Peyer's patch (tissue), 4 donors: ENCODE measurements around the gene ACOT6. TPM values are rescaled to one million over a fixed set of nuclear protein-coding genes. Genes with fewer than 3 reads are reported as not detected.
A peak's percentile ranks its signal among the peaks of the same experiment; 100 is the strongest.

Experiments used
- DNase-seq, 3 donors: peaks; one replicate each; pipeline ENCODE4 v3.0.0-alpha.2; 2017 to 2019
- H3K27ac ChIP-seq, 4 donors: fragments of 200-600 bp; sonication (generic); one replicate each; pipeline ENCODE4 v1.5.1; 2016 to 2019
- H3K27me3 ChIP-seq, 2 donors: fragments of 200-600 bp; sonication (generic); one replicate each; pipeline ENCODE4 v1.5.1; 2019
- H3K36me3 ChIP-seq, 3 donors: fragments of 200-600 bp; sonication (generic); one replicate each; pipeline ENCODE4 v1.5.1; 2016 to 2019
- H3K4me1 ChIP-seq, 4 donors: fragments of 200-600 bp; sonication (generic); one replicate each; pipeline ENCODE4 v1.5.1; 2016 to 2019
- H3K4me3 ChIP-seq, 4 donors: fragments of 200-600 bp; sonication (generic); 1 replicate in 3 of 4; 2 replicates in 1 of 4; pipeline ENCODE4 v1.5.1; 2016 to 2019; ENCODE audit warnings: mild to moderate bottlenecking in 1 of 4
- H3K9me3 ChIP-seq, 4 donors: fragments of 200-600 bp; sonication (generic); one replicate each; pipeline ENCODE4 v1.5.1; 2016 to 2019; ENCODE audit warnings: mild to moderate bottlenecking in 1 of 4
- POLR2A ChIP-seq, 2 donors: fragments of 450-650 bp; IDR thresholded peaks; one replicate each; pipeline ENCODE4 v1.5.1; 2017; ENCODE audit warnings: antibody characterized with exemption in 2 of 2, mild to moderate bottlenecking in 2 of 2, moderate library complexity in 2 of 2
- total RNA-seq, 4 donors: library from RNA; depleted of rRNA; stranded (reverse); fragments of >200 nt; gene quantifications; one replicate each; pipeline ENCODE4 v1.1.0, GENCODE V29; 2016
- TF ChIP-seq, protein P1 (sequence below), 6 experiments: fragments of 450-650 bp in 4 of 6; fragments of 200-600 bp in 2 of 6; sonication (generic) in 1 of 6; IDR thresholded peaks; one replicate each; pipeline ENCODE4 v1.5.1; 2017 to 2019; ENCODE audit warnings: antibody characterized with exemption in 6 of 6, mild to moderate bottlenecking in 3 of 6, moderate library complexity in 1 of 6

Gene ACOT6
- total RNA-seq, 4 donors from 2014 or later: not detected

DNA sequence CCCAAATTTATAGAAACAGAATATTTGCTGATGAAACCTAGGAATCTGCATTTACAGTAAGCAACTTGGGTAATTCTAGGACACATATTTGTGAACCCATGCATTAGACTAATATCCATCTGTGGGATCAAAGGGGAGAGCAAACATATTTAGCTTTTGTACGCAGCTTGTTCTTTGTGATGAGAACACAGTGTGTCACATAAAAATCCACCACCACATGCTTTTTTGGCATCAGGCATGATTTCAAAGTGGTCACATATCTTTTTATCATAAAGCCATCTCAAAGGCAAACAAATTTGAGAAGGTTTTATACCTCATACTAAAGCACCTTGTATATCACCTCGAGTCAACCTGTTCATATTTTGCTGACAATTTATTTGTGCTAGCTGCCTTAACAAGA is 48.2 kb downstream of the ACOT6 start:
- Histone ChIP-seq H3K27ac (no peak overlapping the region), H3K4me1 (no peaks in the 10 kb centered on the region), H3K27me3 (no peaks in the 10 kb centered on the region), H3K36me3 (no peaks in the 10 kb centered on the region), H3K4me3 (no peak overlapping the region), H3K9me3 (no peaks in the 10 kb centered on the region)
- no peak for DNase-seq
- no peak for TF ChIP-seq POLR2A (IDR thresholded peaks at IDR 0.05)
- TF ChIP-seq, protein P1, sequence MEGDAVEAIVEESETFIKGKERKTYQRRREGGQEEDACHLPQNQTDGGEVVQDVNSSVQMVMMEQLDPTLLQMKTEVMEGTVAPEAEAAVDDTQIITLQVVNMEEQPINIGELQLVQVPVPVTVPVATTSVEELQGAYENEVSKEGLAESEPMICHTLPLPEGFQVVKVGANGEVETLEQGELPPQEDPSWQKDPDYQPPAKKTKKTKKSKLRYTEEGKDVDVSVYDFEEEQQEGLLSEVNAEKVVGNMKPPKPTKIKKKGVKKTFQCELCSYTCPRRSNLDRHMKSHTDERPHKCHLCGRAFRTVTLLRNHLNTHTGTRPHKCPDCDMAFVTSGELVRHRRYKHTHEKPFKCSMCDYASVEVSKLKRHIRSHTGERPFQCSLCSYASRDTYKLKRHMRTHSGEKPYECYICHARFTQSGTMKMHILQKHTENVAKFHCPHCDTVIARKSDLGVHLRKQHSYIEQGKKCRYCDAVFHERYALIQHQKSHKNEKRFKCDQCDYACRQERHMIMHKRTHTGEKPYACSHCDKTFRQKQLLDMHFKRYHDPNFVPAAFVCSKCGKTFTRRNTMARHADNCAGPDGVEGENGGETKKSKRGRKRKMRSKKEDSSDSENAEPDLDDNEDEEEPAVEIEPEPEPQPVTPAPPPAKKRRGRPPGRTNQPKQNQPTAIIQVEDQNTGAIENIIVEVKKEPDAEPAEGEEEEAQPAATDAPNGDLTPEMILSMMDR (IDR thresholded peaks at IDR 0.05): no peak

DNA sequence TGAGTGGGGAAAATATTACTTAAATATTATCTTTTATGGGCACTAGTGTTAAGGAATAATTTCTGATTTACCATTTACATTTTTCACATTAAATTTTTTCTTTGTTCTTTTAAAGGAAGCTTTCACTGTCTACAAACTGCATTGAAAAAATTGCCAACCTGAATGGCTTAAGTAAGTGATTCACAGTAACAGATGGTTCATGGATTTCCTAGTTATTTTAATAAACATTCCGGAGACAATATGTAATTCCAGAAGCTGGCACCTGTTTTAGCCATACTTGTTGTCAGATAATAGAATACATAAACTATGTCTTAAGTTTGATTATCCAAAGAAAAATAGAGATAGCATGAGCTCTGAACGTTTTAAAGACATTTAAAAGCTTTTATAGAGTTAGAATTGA is 49.6 kb downstream of the ACOT6 start:
- Histone ChIP-seq H3K4me3 (no peak overlapping the region), H3K27ac (no peak overlapping the region), H3K36me3 (no peaks in the 10 kb centered on the region), H3K9me3 (no peaks in the 10 kb centered on the region), H3K27me3 (no peaks in the 10 kb centered on the region), H3K4me1 (no peaks in the 10 kb centered on the region)
- TF ChIP-seq POLR2A (IDR thresholded peaks at IDR 0.05): no peak
- TF ChIP-seq, protein P1 (IDR thresholded peaks at IDR 0.05): no peak
- DNase-seq: no peak

DNA sequence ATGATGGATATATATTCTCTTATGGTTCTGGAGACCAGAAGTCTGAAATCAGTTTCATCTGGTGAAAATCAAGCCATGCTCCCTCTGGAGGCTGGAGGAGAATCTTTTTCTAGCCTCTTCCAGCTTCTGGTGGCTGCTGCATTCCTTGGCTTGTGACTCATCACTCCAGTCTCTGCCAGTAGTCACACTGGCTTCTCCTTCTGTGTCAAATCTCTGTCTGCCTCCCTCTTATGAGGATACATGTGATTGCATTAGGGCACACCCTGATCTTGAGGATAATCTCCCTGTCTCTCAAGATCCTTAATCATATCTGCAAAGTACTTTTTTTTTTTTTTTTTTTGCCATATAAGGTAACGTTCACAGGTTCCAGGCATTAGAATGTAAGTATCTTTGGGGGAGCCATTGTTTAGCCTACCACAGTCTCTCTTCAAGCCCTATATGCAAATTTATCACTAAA is 50.2 kb downstream of the ACOT6 start:
- Histone ChIP-seq H3K9me3 (no peaks in the 10 kb centered on the region), H3K4me1 (no peaks in the 10 kb centered on the region), H3K36me3 (no peaks in the 10 kb centered on the region), H3K27me3 (no peaks in the 10 kb centered on the region), H3K4me3 (no peak overlapping the region), H3K27ac (no peak overlapping the region)
- TF ChIP-seq, protein P1 (IDR thresholded peaks at IDR 0.05): peak in 4 of 6 experiments; percentile 10 to 34 (median 27)
- TF ChIP-seq POLR2A (IDR thresholded peaks at IDR 0.05): no peak
- no peak for DNase-seq

DNA sequence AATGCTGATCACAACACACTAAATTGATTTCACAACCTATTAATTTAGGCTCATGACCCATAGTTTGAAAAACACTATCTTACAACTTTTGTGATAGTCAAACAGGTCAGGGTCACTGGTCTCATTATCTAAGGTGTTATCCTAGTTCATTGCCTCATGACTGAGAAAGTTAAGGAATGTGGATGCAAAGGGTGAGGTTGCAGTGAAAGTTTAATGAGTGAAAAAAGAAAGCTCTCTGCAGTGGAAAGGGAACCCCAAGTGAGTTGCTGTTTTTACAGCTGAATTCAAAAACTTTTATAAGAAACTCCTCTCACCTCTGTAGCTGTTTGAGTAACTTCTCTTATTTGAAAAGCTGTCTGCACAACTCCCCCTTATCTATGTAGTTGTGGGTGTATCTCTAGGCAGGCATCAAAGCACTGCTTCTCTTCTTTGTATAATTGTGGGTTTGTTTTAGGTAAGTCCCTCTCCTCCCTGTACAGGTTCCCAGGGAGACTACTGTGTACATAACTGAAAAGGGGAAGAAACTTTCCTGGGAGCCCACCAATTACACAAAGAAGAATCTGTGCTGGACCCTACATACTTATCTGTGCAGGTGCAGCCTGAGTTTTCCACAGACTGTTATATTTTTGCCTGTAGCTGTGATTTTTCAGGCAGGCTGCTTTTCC is 51.4 kb downstream of the ACOT6 start:
- DNase-seq: no peak
- no peak for TF ChIP-seq POLR2A (IDR thresholded peaks at IDR 0.05)
- TF ChIP-seq, protein P1 (IDR thresholded peaks at IDR 0.05): no peak
- Histone ChIP-seq H3K27me3 (no peaks in the 10 kb centered on the region), H3K27ac (no peak overlapping the region), H3K9me3 (no peaks in the 10 kb centered on the region), H3K4me1 (no peaks in the 10 kb centered on the region), H3K4me3 (no peak overlapping the region), H3K36me3 (no peaks in the 10 kb centered on the region)

DNA sequence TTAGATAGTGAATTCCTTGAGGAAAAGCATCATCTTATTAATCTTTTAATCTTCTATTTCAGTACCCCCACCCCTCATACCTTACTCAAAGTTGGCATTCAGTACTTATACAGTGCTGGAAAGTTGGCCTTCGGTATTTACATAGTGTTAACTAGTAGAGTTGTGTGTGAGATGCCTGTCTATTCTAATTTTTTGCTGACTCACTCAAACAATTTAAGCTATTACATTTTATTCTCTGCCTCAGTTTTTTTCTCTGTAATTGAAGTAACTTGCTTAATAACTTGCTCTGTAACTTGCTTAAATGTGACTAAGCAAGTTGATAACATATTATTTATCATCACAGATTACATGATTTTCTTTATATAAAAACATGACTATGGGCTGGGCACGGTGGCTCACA is 52.8 kb downstream of the ACOT6 start:
- Histone ChIP-seq H3K4me1 (no peaks in the 10 kb centered on the region), H3K27ac (no peak overlapping the region), H3K4me3 (no peak overlapping the region), H3K27me3 (no peaks in the 10 kb centered on the region), H3K9me3 (no peaks in the 10 kb centered on the region), H3K36me3 (no peaks in the 10 kb centered on the region)
- TF ChIP-seq POLR2A (IDR thresholded peaks at IDR 0.05): no peak
- TF ChIP-seq, protein P1 (IDR thresholded peaks at IDR 0.05): no peak
- no peak for DNase-seq
